NCI-H2227 treated with DMSO at 0.1 percent for 48 hours (cell line): ENCODE measurements around the gene MYT1.
"Not testable (repeated sequence)": the region's sequence is repeated elsewhere in the genome, so short reads cannot be mapped to it uniquely, and the experiment has no call there.

Experiments
- DNase-seq: peaks from one replicate; lab custom pipeline; 2025; lab: John Stamatoyannopoulos, UW

MYT1 gene

DNA sequence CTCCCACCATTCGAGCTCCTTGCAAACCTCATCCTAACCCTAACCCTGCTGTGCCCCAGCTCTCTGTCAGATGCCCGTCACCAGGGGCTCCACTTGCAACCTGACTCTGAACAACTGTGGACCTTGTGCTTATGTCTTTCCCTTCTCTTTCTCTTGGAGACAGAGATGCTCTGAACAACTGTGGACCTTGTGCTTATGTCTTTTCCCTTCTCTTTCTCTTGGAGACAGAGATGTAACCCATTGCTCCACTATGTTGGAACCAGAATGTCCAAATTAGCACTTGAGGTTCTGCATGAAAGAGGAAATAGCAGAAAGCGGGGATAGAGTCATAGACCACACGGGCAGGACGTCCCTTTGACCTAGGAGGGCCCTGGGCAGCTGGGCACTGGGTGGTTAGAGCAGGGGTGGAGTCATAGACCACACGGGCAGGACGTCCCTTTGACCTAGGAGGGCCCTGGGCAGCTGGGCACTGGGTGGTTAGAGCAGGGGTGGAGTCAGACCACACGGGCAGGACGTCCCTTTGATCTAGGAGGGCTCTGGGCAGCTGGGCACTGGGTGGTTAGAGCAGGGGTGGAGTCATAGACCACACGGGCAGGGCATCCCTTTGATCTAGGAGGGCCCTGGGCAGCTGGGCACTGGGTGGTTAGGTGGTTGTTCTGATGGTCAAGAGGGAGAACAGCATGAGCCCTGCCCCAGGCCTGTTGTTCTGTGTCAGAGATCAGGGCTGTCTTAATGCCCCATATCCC is 113.5 kb downstream of the MYT1 start:
- DNase-seq, result no peak

DNA sequence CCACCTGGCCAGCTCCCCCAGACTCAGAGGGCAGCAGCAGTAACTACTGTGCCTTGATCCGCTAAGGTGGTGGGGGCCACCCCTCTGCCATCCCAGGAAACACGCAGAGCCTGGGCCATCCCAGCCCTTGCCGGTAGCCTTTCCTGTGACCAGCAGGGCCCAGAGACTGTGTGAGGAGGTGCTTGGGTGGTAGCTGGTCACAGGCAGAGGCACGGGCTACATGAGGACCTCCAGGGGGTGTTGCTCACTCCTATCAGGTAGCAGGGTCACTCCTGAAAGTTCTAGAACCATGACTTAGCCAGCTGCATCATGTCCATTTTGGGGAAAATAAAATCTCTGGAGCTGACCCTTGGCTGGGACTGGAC is 114.0 kb downstream of the MYT1 start:
- DNase-seq, result no peak

DNA sequence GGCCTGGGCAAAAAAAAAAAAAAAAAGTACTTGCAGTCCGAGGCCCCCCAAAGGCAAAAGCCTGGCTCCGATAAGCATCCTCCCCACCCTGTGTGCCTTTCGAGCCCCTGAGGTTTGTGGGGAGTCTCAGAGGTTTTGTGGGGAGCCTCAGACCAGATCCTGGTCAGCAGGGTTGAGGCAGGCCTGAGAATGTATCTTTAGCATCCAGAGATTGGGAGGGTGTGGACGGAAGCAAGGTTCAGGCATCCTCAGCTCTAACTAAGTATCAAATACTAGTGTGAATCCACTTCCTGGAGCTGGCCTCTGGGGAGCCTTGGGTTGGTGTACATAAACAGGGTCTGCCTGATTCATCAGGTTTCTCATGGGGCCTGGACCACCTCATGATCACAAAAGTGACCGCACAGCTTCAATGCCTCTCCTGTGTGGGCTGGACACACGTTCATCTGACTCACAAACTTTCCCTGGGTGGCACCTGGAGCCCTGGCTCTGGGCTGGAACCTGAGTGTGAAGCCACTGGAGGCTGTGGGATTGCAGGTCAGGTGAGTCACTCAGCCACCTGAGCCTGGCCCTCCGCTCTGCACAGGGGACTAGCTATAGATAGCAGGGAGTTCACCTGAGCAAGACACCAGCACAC is 115.7 kb downstream of the MYT1 start:
- DNase-seq, result no peak

DNA sequence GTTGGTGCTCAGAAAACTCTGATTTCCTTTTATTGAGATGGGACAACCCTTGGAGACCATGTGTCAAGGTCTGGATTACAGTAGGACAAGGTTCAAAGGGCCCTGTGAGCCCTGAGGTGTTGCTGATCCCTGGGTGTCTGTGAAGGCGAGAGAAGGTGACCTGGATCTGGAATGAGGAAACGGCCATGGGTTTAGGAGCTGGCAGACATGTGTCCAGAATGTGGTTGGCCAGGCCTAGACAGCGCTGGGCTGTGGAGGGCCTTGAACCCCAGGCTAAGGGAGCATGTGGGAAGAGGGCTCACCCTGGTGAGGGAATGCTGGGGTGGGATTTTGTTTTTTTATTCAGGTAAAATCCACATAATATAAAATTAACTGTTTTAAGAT is 116.2 kb downstream of the MYT1 start:
- DNase-seq, result no peak

DNA sequence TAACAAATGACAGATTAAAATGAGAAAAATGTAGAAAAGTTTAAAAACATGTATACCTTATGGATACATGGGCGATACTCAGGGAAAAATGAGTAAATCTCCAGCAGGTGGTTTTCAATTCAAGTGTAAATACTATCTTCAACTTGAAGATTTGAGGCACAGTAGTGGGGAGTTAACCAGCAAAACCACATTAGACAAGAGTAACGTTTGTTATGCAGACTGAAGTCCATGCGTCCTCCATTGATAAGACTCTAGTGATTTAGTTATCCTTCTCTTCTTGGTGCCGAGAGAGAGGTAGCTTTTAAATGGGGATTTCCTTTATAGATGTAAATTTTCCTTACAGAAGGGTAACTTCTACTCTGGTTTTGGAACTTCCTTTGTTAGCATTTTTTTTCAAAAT is 119.4 kb downstream of the MYT1 start:
- DNase-seq, result no peak

DNA sequence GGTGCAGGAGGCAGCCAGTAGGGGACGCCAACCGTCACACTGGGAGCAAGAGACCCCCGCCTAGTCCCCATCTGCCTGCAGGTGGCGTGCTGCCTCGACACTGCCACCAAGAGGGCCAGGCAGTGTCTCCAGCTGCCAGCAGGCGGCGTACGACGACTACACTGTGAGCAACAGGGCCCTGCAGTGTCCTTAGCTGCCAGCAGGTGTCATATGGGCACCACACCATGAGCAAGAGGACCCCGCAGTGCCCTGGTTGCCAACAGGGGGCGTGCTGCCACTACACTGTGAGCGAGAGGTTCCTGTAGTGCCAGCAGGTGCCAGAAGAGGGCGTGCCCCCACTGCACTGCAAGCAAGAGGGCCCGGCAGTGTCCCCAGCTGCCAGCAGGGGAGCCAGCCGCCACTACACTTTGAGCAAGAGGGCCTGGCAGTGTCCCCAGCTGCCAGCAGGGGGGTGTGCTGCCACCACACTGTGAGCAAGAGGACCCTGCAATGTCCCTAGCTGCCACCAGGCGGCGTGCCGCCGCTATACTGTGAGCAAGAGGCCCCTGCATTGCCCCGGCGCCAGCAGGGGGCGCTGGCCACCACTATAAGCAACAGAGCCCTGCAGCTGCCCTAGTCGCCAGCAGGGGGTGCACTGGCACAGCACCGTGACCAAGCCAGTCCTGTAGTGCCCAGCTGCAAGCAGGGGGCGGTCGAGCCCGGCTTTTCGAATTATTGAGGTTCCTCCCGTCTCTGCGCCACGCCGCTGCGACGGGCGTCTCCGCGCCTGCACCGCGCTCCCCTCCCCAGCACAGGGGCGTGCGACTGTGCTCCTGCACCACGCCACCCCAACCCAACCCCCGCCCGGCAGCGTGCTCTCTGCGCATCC is 121.6 kb downstream of the MYT1 start:
- DNase-seq, result peak; percentile 18

DNA sequence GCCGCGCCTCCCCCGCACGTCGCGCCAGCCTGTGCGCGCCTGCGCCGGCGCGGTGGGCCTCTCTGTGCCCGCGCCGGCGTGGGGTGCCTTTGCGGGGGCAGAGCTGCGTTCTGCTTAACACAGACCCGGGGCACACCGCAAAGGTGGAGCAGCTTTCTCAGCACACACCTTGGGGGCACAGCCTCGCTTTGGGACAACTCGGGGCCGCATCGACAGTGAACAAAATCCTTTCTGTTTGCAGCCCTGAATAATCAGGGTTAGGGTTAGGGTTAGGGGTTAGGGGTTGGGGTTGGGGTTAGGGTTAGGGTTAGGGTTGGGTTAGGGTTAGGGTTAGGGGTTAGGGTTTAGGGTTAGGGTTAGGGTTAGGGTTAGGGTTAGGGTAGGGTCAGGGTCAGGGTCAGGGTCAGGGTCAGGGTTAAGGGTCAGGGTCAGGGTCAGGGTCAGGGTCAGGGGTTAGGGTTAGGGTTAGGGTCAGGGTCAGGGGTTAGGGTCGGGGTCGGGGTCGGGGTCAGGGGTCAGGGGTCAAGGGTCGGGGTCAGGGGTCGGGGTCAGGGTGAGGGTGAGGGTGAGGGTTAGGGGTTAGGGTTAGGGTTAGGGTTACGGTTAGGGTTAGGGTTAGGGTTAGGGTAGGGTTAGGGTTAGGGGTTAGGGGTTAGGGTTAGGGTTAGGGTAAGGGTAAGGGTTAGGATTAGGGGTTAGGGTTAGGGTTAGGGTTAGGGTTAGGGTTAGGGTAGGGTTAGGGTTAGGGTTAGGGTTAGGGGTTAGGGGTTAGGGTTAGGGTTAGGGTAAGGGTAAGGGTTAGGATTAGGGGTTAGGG is 122.4 kb downstream of the MYT1 start:
- not testable (repeated sequence) for DNase-seq

DNA sequence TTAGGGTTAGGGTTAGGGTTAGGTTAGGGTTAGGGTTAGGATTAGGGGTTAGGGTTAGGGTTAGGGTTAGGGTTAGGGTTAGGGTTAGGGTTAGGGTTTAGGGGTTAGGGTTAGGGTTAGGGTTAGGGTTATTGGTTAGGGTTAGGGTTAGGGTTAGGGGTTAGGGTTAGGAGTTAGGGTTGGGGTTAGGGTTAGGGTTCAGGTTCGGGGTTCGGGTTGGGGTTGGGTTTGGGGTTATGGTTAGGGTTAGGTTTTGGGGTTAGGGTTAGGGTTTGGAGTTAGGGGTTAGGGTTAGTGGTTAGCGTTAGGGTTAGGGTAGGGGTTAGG is 123.0 kb downstream of the MYT1 start:
- DNase-seq, result not testable (repeated sequence)
